Activated T-cell treated with anti-CD3 and anti-CD28 coated beads, Interleukin-2, amount 50 U/mL, for 4 hours (primary cell): ENCODE data around the gene SBSN. TPM values are rescaled to one million over a fixed set of nuclear protein-coding genes. Genes with fewer than 3 reads are reported as not detected.

ENCODE experiments used
- ATAC-seq, 2 donors: fragments of 200-7000 bp; cut with Tn5 transposase; one replicate each; pipeline ENCODE4 v1.10.0; 2021
- DNase-seq: peaks from one replicate; pipeline ENCODE4 v3.0.0-alpha.2; 2020
- H3K27me3 Mint-ChIP-seq: one replicate; pipeline ENCODE4 v1.8.0; 2021; ENCODE audit warnings: low read depth, mixed read lengths
- H3K36me3 Mint-ChIP-seq: one replicate; pipeline ENCODE4 v1.8.0; 2022; ENCODE audit warnings: mixed read lengths; ENCODE audit not compliant: insufficient read depth
- H3K4me1 Mint-ChIP-seq: one replicate; pipeline ENCODE4 v1.8.0; 2021; ENCODE audit warnings: low read depth, mixed read lengths
- H3K4me3 Mint-ChIP-seq: one replicate; pipeline ENCODE4 v1.8.0; 2021; ENCODE audit warnings: mild to moderate bottlenecking, moderate library complexity, mixed read lengths
- H3K9me3 Mint-ChIP-seq: one replicate; pipeline ENCODE4 v1.8.0; 2021; ENCODE audit warnings: mixed read lengths
- total RNA-seq, 3 donors: library from RNA; stranded (reverse); gene quantifications; one replicate each; pipeline ENCODE4 v1.2.1, GENCODE V29; 2021

Gene SBSN
- total RNA-seq, 3 donors from 2014 or later = not detected

- Mint-ChIP-seq H3K4me1 (peaks cover 32% of the 10 kb centered on the region), H3K27me3 (no peaks in the 10 kb centered on the region), H3K36me3 (peaks cover 20% of the 10 kb centered on the region), H3K4me3 (peak overlapping the region; percentile 94), H3K9me3 (no peaks in the 10 kb centered on the region)
- DNase-seq (no peak), ATAC-seq (no peak)
Observed at GRCh38 chr19:35546532-35546931, 18.4 kb upstream of the SBSN start.

- H3K36me3 Mint-ChIP-seq = peaks cover 19% of the 10 kb centered on the region
- peaks cover 32% of the 10 kb centered on the region for H3K4me1 Mint-ChIP-seq
- H3K27me3 Mint-ChIP-seq = no peaks in the 10 kb centered on the region
- ATAC-seq = peak; percentile 76 to 80
- peak; percentile 59 for DNase-seq
- no peaks in the 10 kb centered on the region for H3K9me3 Mint-ChIP-seq
- peak overlapping the region; percentile 94 for H3K4me3 Mint-ChIP-seq
Observed at GRCh38 chr19:35545855-35546381, 17.8 kb upstream of the SBSN start.

- peak; percentile 77 for DNase-seq
- Mint-ChIP-seq H3K4me3 (peak within 1 kb of the TSS; percentile 94), H3K4me1 (peaks cover 33% of the 10 kb centered on the region), H3K27me3 (no peaks in the 10 kb centered on the region), H3K9me3 (no peaks in the 10 kb centered on the region), H3K36me3 (peaks cover 16% of the 10 kb centered on the region)
- ATAC-seq = peak; percentile 84 to 86
Observed at GRCh38 chr19:35545001-35545854, 17.1 kb upstream of the SBSN start, which contains the start of gene TMEM147. Gene TMEM147 (plus strand): TSS chr19:35545626. CDS start chr19:35545740, 114 bp downstream.

GRCh38 chr19:35544110-35544802, 16.1 kb upstream of the SBSN start:
- Mint-ChIP-seq H3K27me3 (no peaks in the 10 kb centered on the region), H3K4me3 (peak overlapping the region; percentile 94), H3K36me3 (peaks cover 16% of the 10 kb centered on the region), H3K4me1 (peaks cover 33% of the 10 kb centered on the region), H3K9me3 (no peaks in the 10 kb centered on the region)
- no peak for ATAC-seq
- no peak for DNase-seq

- Mint-ChIP-seq H3K27me3 (no peaks in the 10 kb centered on the region), H3K9me3 (no peaks in the 10 kb centered on the region), H3K4me1 (peaks cover 26% of the 10 kb centered on the region), H3K4me3 (no peak overlapping the region), H3K36me3 (peaks cover 10% of the 10 kb centered on the region)
- DNase-seq = no peak
- no peak for ATAC-seq
Observed at GRCh38 chr19:35543280-35544109, 15.4 kb upstream of the SBSN start.

GRCh38 chr19:35542209-35542608, 14.1 kb upstream of the SBSN start:
- DNase-seq (no peak), ATAC-seq (no peak)
- Mint-ChIP-seq H3K27me3 (no peaks in the 10 kb centered on the region), H3K9me3 (no peaks in the 10 kb centered on the region), H3K4me3 (no peak overlapping the region), H3K4me1 (peaks cover 22% of the 10 kb centered on the region), H3K36me3 (peaks cover under 1% of the 10 kb centered on the region)

GRCh38 chr19:35540356-35540927, 12.3 kb upstream of the SBSN start:
- Mint-ChIP-seq H3K36me3 (no peaks in the 10 kb centered on the region), H3K27me3 (peaks cover 1% of the 10 kb centered on the region), H3K4me3 (no peak overlapping the region), H3K4me1 (peaks cover 10% of the 10 kb centered on the region), H3K9me3 (no peaks in the 10 kb centered on the region)
- ATAC-seq = no peak
- DNase-seq = no peak

- Mint-ChIP-seq H3K4me3 (no peak overlapping the region), H3K4me1 (peaks cover 9% of the 10 kb centered on the region), H3K9me3 (no peaks in the 10 kb centered on the region), H3K27me3 (peaks cover 1% of the 10 kb centered on the region), H3K36me3 (no peaks in the 10 kb centered on the region)
- ATAC-seq (no peak), DNase-seq (no peak)
Observed at GRCh38 chr19:35539850-35540249, 11.7 kb upstream of the SBSN start.

- H3K27me3 Mint-ChIP-seq = peaks cover 1% of the 10 kb centered on the region
- H3K9me3 Mint-ChIP-seq = no peaks in the 10 kb centered on the region
- no peaks in the 10 kb centered on the region for H3K36me3 Mint-ChIP-seq
- peaks cover 6% of the 10 kb centered on the region for H3K4me1 Mint-ChIP-seq
- H3K4me3 Mint-ChIP-seq = no peak overlapping the region
- DNase-seq (no peak), ATAC-seq (no peak)
Observed at GRCh38 chr19:35539314-35539713, 11.2 kb upstream of the SBSN start.

GRCh38 chr19:35534803-35535480, 6.8 kb upstream of the SBSN start:
- H3K4me1 Mint-ChIP-seq = peaks cover 14% of the 10 kb centered on the region
- no peak for ATAC-seq
- peaks cover 15% of the 10 kb centered on the region for H3K27me3 Mint-ChIP-seq
- H3K36me3 Mint-ChIP-seq = no peaks in the 10 kb centered on the region
- H3K9me3 Mint-ChIP-seq = no peaks in the 10 kb centered on the region
- no peak for DNase-seq
- H3K4me3 Mint-ChIP-seq = no peak overlapping the region

GRCh38 chr19:35533822-35534392, 5.8 kb upstream of the SBSN start:
- ATAC-seq (peak; percentile 81 to 87), DNase-seq (no peak)
- peak overlapping the region; percentile 65 for H3K4me3 Mint-ChIP-seq
- no peaks in the 10 kb centered on the region for H3K36me3 Mint-ChIP-seq
- peaks cover 22% of the 10 kb centered on the region for H3K27me3 Mint-ChIP-seq
- no peaks in the 10 kb centered on the region for H3K9me3 Mint-ChIP-seq
- H3K4me1 Mint-ChIP-seq = peaks cover 14% of the 10 kb centered on the region

- no peaks in the 10 kb centered on the region for H3K36me3 Mint-ChIP-seq
- ATAC-seq (peak; percentile 17 to 18), DNase-seq (no peak)
- H3K4me1 Mint-ChIP-seq = peaks cover 14% of the 10 kb centered on the region
- H3K27me3 Mint-ChIP-seq = peaks cover 28% of the 10 kb centered on the region
- H3K9me3 Mint-ChIP-seq = no peaks in the 10 kb centered on the region
- H3K4me3 Mint-ChIP-seq = peak within 1 kb of the TSS; percentile 65
Observed at GRCh38 chr19:35533201-35533821, 5.2 kb upstream of the SBSN start, which contains the start of gene GAPDHS. Gene GAPDHS (plus strand): TSS chr19:35533456. CDS start chr19:35533528, 72 bp downstream.
